ENCODE measurements around the gene NDUFB10. TPM values are rescaled to one million over a fixed set of nuclear protein-coding genes. Genes with fewer than 3 reads are reported as not detected.
A peak's percentile ranks its signal among the peaks of the same experiment; 100 is the strongest.

The NDUFB10 gene
- total RNA-seq, 1 experiment from 2014 or later = 206 TPM

DNA sequence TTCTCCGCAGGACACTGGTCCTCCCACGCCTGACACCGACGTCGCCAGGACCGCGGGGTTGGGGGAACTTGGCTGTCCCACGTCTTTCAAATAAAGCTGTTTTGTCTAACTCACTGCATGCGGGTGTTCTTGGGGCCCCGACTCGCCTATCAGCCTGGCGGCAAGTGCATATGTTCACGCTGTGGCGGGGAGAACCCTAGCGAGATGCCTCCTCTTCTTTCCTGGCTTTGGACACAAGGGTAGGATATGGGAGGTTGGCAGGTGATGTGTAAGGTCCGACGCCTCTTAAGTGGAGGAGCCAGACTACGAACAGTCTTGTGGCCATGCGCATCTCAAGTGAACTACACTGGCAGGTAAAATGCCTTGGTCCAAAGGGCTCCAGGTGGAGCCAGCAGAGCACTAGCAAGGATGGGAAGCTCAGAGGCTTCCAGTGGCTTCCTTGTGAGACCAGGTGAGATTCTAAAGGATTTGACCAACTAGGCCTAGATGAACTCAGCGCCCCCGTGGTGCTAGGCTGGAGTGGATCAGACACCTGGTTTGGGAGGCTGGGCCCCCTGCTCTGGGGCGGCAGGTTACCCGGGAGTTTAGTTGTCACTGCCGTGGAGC, 6.2 kb downstream of the NDUFB10 start:
- no peak for DNase-seq (ENCODE audit: extremely low read depth, low read depth)

DNA sequence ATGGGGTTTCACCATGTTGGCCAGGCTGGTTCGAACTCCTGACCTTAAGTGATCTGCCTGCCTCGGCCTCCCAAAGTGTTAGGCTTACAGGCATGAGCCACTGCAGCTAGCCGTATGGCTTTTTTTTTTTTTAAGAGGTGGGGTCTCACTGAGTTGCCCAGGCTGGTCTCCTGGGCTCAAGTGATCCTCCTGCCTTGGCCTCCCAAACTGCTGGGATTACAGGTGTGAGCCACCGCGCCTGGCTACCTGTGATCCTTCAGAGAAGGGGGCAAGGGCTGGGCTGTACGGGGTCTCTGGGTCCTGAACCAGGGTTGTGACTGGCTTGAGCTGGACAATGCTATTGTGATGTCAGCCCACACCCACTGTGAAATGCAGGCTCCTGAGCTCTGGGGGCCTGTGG, 7.1 kb downstream of the NDUFB10 start, which contains the start of gene RNF151:
TSS of gene RNF151 (plus strand) at position 397 of the 400 bp plus-strand sequence. CDS start 26 bp downstream, outside the sequence.
- no peak for DNase-seq (ENCODE audit: extremely low read depth, low read depth)

DNA sequence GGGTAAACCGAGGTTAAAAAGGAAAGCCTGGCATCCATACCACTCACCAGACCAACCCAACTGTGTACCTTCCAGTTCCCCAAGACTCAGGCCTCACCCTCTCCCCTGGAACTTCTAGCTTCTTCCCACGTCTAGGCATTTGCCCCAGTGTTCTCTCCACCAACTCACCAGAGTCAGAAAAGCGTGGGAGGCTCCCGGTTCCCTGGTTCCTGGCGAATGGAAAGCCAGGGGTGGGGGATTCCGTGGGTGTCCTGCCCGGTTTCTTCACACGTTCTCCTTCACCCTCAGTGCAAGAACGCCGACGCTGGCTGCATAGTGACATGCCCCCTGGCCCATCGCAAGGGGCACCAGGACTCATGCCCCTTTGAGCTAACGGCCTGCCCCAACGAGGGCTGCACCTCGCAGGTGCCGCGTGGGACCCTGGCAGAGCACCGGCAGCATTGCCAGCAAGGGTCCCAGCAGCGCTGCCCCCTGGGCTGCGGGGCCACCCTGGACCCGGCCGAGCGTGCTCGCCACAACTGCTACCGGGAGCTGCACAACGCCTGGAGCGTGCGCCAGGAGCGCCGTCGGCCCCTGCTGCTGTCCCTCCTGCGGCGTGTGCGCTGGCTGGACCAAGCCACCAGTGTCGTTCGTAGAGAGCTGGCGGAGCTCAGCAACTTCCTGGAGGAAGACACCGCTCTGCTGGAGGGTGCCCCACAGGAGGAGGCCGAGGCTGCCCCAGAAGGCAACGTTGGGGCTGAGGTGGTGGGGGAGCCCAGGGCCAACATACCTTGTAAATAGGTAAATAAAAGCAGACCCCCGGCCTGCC, 9.0 kb downstream of the NDUFB10 start:
- no peak for DNase-seq (ENCODE audit: extremely low read depth, low read depth)

DNA sequence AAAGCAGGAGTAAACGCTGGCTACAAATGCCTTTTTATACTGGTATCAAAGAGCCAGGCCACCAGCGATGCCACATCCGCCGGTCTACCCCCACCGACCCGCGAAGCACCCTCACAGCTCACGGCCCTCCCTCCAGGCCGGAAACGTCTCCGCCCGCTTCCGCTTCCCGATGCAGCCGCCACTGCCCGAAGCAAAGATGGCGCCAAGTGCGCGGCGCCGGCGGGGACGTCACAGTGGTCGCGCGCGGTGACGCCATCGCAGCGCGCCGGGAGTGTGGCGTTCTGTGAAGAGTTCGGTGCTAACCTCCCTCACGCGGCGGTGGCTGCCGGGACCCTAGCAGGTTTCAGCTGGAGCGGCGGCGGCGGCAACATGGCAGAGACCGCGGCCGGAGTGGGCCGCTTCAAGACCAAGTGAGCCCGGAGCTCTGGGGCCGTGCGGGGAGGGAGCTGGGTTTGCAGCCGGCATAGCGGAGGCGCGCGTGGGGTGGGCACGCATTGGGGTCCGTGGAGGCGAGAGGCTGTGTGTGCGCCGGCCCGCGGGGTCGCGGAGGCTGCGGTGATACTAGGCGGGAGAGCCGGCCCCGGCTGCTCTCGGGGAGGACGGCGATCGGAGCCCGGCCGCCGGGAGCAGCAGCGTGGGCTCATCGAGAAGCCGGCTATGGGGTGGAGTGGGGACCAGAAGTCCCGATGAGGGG, 12.6 kb downstream of the NDUFB10 start, which contains the start of gene TBL3:
TSS of gene TBL3 (plus strand) at position 258 of the 694 bp plus-strand sequence. CDS start at position 370, 112 bp downstream.
- DNase-seq (ENCODE audit: extremely low read depth, low read depth) = peak; percentile 87

DNA sequence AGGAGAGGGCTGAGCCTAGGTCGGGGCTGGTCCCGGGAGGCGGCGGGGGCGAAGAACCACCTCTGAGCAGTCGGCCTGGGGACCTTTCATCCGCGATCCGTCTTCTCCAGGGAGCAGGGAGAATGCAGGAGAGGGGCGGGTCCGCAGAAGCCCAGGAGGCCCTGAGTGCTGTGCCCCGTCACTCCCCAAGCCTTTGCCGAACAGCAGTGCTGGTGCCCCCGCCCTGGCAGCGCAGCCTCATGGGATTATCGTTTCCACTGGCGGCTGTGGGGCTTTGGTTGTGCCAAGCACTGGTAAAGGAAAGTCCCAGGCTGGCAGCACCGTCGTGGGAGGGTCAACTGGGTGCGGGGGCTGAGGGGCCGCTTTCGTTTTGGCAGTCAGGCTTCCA, 13.1 kb downstream of the NDUFB10 start:
- DNase-seq (ENCODE audit: extremely low read depth, low read depth) = no peak

DNA sequence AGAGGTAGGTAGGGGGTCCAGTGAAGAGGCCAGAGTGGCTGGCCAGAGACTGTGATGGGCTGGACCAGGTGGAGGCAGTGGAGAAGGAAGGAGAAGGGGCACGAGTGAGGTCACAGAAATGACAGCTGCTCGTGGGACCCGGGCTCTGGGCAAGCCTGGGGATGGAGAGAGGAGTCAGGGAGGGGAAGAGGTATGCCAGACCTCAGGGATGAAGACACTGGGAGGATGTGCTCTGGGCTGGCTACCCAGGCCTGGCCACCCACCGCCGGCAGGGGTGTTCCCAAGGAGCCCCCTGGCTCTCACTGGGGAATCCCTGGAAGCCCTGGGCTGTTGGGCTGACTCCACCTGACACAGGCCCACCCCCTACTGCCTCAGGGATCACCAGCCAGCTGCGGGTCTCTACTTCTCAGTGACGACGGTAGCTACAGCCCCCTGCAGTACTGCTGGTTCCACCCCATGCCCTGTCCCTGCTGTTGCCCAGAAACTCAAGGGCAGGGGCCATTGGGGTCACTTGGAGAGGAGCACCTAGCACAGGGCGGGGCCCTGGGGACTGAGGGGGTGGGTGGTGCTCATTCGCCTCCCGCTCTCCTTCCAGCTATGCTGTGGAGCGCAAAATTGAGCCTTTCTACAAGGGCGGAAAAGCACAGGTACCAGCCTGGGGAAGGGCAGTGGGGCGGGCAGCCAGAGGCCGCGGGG, 14.3 kb downstream of the NDUFB10 start:
- no peak for DNase-seq (ENCODE audit: extremely low read depth, low read depth)

DNA sequence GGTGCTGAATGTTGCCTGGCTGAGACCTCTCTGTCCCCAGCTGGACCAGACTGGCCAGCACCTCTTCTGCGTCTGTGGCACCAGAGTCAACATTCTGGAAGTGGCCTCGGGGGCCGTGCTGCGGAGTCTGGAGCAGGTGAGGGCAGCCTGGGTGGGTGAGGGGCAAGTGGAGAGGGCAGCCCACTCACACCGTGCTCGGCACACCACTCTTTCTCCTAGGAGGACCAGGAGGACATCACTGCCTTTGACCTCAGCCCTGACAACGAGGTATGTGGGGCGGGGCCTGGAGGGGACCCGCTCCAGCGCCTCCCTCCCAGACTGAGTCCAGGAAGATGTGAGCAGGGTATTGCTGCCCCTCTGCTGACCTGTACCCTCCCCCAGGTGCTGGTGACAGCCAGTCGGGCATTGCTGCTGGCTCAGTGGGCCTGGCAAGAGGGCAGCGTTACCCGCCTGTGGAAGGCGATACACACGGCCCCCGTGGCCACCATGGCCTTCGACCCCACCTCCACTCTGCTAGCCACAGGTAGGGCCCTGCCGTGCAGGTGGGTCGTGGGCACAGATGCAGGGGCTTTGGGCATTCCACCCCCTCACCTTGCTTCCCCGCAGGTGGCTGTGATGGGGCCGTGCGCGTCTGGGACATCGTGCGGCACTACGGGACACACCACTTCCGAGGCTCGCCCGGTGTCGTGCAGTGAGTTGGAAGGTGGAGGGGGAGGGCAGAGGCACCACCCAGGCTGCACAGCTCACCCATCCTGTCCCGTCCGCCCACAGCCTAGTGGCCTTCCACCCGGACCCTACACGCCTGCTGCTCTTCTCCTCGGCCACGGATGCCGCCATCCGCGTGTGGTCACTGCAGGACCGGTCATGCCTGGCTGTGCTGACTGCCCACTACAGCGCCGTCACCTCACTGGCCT, 15.1 kb downstream of the NDUFB10 start:
- DNase-seq (ENCODE audit: extremely low read depth, low read depth) = no peak

DNA sequence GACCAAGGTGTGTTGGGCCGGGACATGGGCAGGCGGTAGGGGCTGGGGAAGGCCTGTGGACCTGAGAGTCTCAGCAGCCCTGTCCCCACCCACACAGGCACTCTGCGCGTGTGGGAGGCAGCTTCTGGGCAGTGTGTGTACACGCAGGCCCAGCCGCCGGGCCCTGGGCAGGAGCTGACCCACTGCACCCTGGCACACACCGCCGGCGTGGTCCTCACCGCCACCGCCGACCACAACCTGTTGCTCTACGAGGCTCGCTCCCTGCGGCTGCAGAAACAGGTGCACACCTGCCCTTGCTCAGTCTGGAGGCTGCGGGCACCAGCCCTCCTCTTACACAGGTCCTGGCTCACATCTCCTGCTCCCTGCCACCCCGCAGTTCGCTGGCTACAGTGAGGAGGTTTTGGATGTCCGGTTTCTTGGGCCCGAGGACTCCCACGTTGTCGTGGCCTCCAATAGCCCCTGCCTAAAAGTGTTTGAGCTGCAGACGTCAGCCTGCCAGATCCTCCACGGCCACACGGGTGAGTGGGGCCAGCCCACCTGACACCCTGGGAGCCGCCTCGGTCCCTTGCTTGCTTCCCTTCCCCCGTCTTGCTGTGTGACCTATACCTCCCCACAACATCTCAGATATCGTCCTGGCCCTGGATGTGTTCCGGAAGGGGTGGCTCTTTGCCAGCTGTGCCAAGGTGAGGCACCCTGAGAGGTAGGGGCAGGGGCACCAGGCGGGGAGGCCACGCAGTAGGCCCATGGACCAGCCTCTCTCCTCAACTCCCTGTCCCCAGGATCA, 16.3 kb downstream of the NDUFB10 start:
- DNase-seq (ENCODE audit: extremely low read depth, low read depth) = no peak

DNA sequence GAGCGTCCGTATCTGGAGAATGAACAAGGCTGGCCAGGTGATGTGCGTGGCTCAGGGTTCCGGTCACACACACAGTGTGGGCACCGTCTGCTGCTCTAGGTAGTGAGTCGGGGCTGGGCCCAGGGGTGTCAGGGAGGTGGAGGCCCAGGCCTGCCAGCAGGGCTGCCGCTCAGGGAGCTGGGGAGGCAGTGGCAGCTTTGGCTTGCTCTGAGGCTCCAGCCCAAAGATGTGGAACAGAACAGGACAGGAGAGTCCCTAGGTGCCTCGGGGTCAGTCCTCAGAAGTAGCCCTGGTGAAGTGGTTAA, 16.8 kb downstream of the NDUFB10 start:
- no peak for DNase-seq (ENCODE audit: extremely low read depth, low read depth)

DNA sequence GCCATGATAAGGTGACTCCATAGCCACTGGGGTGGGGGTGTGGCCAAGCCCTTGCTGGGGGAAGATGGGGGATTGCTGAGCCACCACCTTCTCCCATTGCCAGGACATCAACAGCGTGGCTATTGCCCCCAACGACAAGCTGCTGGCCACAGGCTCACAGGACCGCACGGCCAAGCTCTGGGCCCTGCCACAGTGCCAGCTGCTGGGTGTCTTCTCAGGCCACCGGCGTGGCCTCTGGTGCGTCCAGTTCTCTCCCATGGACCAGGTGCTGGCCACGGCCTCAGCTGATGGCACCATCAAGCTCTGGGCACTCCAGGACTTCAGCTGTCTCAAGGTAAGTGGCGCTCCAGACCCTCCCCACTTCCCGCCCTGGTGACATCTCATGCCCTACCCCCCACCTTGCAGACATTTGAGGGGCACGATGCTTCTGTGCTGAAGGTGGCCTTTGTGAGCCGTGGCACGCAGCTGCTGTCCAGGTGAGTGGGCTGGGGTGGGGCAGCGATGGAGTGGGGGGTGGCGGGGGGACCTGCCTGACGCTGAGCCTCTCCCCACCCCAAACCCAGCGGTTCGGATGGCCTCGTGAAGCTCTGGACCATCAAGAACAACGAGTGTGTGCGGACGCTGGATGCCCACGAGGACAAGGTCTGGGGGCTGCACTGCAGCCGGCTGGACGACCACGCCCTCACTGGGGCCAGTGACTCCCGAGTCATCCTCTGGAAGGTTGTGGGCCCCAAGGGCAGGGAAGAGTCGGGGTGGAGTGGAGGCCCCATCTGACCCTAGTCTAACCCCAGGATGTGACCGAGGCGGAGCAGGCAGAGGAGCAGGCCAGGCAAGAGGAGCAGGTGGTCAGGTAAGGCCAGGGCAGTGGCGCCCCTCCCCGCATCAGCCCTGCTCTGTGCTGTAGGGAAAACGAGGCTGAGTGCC, 17.9 kb downstream of the NDUFB10 start:
- DNase-seq (ENCODE audit: extremely low read depth, low read depth) = no peak

DNA sequence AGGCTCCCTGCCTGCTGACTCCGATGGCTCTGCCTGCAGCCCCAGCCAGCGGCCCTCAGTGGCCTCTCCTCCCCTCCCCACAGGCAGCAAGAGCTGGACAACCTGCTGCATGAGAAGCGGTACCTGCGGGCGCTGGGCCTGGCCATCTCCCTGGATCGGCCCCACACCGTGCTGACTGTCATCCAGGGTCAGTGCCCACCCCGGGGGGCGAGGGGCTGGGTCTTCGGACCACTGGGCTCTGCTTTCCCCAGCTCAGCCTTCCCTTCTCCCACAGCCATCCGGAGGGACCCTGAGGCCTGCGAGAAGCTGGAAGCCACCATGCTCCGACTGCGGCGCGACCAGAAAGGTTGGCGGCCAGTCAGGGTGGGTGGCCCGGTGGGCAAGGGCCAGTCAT, 18.5 kb downstream of the NDUFB10 start:
- DNase-seq (ENCODE audit: extremely low read depth, low read depth) = no peak

DNA sequence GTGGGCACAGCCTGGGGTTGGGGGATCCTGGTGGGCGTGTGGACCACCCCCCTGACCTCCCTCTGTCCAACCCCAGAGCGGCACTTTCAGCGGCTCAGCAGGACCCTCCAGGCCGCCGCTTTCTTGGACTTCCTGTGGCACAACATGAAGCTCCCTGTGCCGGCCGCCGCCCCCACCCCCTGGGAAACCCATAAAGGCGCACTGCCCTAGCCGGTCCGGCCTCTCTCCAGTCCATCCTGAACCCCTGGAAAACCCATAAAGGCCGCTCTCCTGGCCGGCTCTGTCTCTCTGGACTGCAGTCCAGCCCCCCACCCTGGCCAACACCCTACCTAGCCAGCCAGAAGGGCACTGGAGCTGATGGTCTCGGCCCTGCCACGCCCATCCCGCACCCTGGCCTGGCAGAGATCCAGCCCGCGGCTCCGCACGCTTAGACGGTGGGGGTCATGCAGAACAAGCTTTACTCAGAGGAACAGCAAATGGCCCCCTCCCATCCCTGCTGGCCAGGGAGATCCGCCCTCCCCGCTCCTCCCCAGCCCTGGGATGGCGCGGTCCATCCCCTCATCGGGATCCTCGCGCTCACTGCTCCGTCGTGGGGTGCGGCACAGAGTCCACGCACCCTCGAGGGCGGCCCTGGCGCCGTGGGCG, 19.3 kb downstream of the NDUFB10 start:
- DNase-seq (ENCODE audit: extremely low read depth, low read depth) = no peak

DNA sequence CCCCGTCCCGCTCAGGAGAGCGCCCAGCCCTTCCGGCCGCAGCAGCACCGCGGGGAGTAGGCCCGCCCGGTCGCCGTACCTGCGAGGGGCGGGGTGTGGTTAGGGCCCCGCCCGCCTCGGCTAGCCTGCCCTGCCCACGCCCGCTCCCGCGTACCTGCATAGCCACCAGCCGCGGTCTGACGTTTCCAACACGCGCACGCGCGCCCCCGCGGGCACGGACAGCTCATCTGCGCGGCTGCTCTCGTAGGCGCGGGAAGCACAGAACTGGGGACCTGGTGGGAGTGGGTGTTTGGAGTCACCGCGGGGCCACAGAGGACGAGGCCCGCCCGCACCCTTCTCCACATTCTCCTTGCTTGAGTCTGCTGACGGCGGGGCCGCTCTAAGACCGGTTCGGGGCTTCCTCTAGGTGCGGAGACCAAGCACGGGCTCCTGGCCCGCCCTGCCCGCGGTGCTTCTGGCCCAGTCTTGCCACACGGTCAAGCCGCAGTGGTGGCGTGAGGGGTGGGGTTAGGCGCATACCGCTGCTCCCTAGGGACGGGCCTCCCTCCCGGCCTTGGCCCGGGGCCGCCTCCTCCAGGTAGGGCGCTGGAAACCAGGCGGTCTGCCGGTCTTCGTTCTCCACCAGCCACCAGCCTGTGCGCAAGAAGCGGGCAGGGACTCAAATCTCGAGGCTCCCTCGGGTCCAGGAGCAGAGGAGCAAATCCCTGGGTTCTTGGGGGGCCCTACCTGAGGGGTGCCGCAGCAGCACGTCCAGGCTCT, 20.1 kb downstream of the NDUFB10 start:
- DNase-seq (ENCODE audit: extremely low read depth, low read depth) = no peak

DNA sequence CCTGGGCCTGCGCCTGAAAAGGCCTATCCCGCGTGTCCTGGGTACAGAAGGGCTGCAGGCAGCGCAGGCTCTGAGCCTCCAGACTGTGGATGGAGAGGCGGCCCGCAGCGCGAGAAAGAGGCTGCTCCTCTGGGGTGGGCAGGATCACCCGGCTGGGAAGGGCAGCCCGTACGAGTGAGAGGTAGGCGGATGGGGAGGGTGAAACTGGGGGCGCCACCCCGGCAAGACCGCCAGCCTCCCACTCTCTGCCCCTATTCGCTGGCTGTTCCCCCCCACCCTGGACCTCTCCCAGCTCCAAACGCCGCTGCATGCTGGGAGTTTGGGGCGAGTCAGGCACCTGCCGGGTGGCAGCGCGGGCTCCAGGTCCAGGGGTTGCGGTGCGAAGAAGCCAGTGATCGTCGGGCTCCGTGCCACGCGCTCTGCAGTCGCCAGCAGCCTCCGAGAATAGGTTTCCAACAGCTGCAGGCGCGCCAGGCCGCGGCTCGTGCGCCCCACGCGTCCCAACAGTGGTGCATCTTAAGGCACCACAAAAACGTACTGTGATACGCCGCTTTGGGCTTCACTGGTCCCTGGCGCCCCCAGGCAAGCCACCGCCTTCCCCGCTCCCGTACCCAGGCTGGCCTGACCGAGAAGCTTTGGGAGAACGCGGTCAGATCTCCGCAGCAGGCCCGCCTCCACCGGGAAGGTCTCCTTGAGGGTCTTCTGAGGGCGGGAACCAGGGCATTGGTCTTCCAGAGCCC, 20.9 kb downstream of the NDUFB10 start:
- no peak for DNase-seq (ENCODE audit: extremely low read depth, low read depth)

DNA sequence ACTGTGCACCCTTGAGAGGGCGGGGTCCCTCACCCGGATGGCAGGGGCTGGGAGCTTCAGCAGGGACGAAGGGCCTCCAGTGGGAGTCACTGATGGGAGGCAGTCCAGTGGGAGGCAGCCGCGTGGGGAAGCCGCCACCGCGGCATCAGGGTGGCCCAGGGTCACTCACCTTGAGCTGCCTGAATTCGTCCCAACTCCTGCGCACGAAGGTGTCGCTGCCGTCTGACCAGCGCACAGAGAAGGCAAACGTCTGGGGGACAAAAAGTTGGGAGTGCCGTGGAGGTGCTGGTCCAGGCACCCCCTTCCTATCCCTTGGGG, 21.4 kb downstream of the NDUFB10 start:
- no peak for DNase-seq (ENCODE audit: extremely low read depth, low read depth)

DNA sequence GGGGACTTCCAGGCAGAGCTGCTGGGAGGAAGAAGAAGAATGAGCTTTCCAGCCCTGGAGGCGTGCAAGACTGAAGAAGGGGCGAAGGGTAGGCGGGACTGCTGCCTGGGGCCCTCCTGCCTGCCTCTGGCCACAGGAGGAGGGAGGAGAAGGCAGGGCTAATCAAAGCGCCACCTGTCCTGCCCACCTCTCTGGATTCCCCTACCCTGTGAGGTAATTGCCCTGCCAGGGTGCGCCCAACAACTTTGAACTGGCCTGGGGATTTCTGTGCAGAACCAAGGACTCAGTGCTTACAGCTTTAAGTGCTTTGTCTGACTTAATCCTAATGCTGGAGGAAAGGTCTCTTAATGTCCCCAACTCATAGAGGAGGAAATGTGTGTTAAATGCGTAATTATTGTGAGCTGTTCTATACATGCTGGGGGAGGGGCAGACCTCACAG, 22.1 kb downstream of the NDUFB10 start, which contains the start of gene NOXO1:
TSS of gene NOXO1 (minus strand) at position 72 of the 439 bp plus-strand sequence. CDS start 290 bp downstream, outside the sequence.
- DNase-seq (ENCODE audit: extremely low read depth, low read depth) = no peak

Measured in NCI-H460 (cell line).